ENCODE results near the gene USF3. TPM values are rescaled to one million over a fixed set of nuclear protein-coding genes. Genes with fewer than 3 reads are reported as not detected.

The USF3 gene
- total RNA-seq, 4 donors from 2014 or later = 11.5 to 18.3 (median 12.6) TPM

DNA sequence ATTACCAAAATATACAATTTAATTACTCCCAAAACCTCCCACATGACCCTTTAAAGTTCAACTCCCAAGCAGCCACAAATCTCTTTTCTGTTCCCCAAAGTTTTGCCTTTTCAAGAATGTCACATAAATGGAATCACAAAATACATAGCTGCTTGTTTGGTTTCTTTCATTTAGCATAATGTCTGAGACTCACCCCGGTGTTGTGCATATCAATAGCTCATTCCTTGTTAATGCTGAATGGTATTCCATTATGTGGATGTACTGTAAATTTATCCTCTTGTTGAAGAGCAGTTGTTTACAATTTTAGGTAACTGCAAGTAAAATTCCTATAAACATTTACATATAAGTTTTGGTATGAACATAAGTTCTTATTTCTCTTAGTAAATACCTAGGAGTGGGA is 34.1 kb upstream of the USF3 start:
- intact Hi-C loops (cut with DNase I) = no loop called here
- Histone ChIP-seq H3K27me3 (no peaks in the 10 kb centered on the region), H3K27ac (no peak overlapping the region), H3K4me3 (no peak overlapping the region), H3K4me1 (peaks cover 0 to 4% (median 0%) of the 10 kb centered on the region in 3 donors), H3K36me3 (peaks cover 0 to 7% (median 0%) of the 10 kb centered on the region in 3 donors), H3K9me3 (no peaks in the 10 kb centered on the region)
- DNase-seq = no peak
- WGBS, 2 donors = 67 to 87% methylated on average over 1 of the region's 1 CpG
- TF ChIP-seq, protein P1, sequence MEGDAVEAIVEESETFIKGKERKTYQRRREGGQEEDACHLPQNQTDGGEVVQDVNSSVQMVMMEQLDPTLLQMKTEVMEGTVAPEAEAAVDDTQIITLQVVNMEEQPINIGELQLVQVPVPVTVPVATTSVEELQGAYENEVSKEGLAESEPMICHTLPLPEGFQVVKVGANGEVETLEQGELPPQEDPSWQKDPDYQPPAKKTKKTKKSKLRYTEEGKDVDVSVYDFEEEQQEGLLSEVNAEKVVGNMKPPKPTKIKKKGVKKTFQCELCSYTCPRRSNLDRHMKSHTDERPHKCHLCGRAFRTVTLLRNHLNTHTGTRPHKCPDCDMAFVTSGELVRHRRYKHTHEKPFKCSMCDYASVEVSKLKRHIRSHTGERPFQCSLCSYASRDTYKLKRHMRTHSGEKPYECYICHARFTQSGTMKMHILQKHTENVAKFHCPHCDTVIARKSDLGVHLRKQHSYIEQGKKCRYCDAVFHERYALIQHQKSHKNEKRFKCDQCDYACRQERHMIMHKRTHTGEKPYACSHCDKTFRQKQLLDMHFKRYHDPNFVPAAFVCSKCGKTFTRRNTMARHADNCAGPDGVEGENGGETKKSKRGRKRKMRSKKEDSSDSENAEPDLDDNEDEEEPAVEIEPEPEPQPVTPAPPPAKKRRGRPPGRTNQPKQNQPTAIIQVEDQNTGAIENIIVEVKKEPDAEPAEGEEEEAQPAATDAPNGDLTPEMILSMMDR (IDR thresholded peaks at IDR 0.05) = no peak
- TF ChIP-seq POLR2A (IDR thresholded peaks at IDR 0.05) = no peak

GRCh38 chr3:113728661-113729060 is 32.2 kb upstream of the USF3 start:
- Histone ChIP-seq H3K27ac (no peak overlapping the region), H3K4me3 (no peak overlapping the region), H3K4me1 (peaks cover 0 to 7% (median 0%) of the 10 kb centered on the region in 3 donors), H3K9me3 (no peaks in the 10 kb centered on the region), H3K27me3 (no peaks in the 10 kb centered on the region), H3K36me3 (peaks cover 0 to 8% (median 0%) of the 10 kb centered on the region in 3 donors)
- DNase-seq = no peak
- intact Hi-C loops (cut with DNase I) = loop anchor here (10.0 kb wide), 1 partner anchor 186 kb away; no protein-coding TSS in a partner anchor
- 98 to 100% methylated on average over 2 of the region's 2 CpGs for WGBS, 2 donors
- no peak for TF ChIP-seq POLR2A (IDR thresholded peaks at IDR 0.05)
- TF ChIP-seq, protein P1 (IDR thresholded peaks at IDR 0.05) = no peak

GRCh38 chr3:113721636-113722035 is 25.2 kb upstream of the USF3 start:
- 60 to 66% methylated on average over 3 of the region's 3 CpGs for WGBS, 2 donors
- no peak overlapping the region for H3K4me3 ChIP-seq
- no peak for TF ChIP-seq POLR2A (IDR thresholded peaks at IDR 0.05)
- TF ChIP-seq, protein P1 (IDR thresholded peaks at IDR 0.05) = no peak
- H3K27me3 ChIP-seq = no peaks in the 10 kb centered on the region
- intact Hi-C loops (cut with DNase I) = loop anchor here (10.0 kb wide), 1 partner anchor 193 kb away; no protein-coding TSS in a partner anchor
- H3K4me1 ChIP-seq = peaks cover 0 to 7% (median 0%) of the 10 kb centered on the region in 3 donors
- no peaks in the 10 kb centered on the region for H3K9me3 ChIP-seq
- no peak overlapping the region for H3K27ac ChIP-seq
- DNase-seq = no peak
- peaks cover 4 to 63% (median 6%) of the 10 kb centered on the region in 3 donors for H3K36me3 ChIP-seq

DNA sequence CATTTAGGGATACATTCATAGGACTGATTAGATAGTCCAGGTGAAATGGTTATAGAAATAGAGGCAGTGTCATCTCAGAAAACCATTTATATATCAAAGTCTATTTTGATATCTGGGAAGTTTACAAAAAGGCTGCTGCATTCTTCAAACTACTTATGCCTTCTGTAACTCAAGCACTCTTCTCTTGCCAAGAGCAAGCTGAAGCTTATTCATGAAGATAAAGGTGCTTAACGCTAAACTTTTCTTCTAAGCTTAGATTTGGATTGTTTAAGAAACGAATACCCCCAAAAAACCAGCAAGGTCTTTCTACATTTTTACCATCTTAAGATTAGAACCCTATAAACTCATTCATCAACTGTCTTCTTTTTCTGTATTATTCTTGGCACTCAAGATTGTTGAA is 23.3 kb upstream of the USF3 start:
- H3K4me1 ChIP-seq = no peaks in the 10 kb centered on the region
- no peak for TF ChIP-seq POLR2A (IDR thresholded peaks at IDR 0.05)
- TF ChIP-seq, protein P1 (IDR thresholded peaks at IDR 0.05) = no peak
- H3K27ac ChIP-seq = no peak overlapping the region
- H3K27me3 ChIP-seq = no peaks in the 10 kb centered on the region
- 81 to 91% methylated on average over 2 of the region's 2 CpGs for WGBS, 2 donors
- no peaks in the 10 kb centered on the region for H3K9me3 ChIP-seq
- no peak for DNase-seq
- intact Hi-C loops (cut with DNase I) = loop anchor here (10.0 kb wide), 1 partner anchor 195 kb away; no protein-coding TSS in a partner anchor
- H3K36me3 ChIP-seq = peaks cover 4 to 70% (median 6%) of the 10 kb centered on the region in 3 donors
- no peak overlapping the region for H3K4me3 ChIP-seq

GRCh38 chr3:113719294-113719693 is 22.9 kb upstream of the USF3 start:
- no peaks in the 10 kb centered on the region for H3K4me1 ChIP-seq
- intact Hi-C loops (cut with DNase I) = no loop called here
- no peak overlapping the region for H3K4me3 ChIP-seq
- no peak overlapping the region for H3K27ac ChIP-seq
- no peak for TF ChIP-seq POLR2A (IDR thresholded peaks at IDR 0.05)
- TF ChIP-seq, protein P1 (IDR thresholded peaks at IDR 0.05) = no peak
- no peak for DNase-seq
- WGBS, 2 donors = 88 to 100% methylated on average over 1 of the region's 1 CpG
- H3K36me3 ChIP-seq = peaks cover 4 to 70% (median 6%) of the 10 kb centered on the region in 3 donors
- no peaks in the 10 kb centered on the region for H3K27me3 ChIP-seq
- H3K9me3 ChIP-seq = no peaks in the 10 kb centered on the region

Measured in esophagus squamous epithelium (tissue), 5 donors.